ENCODE data around the gene IDNK. TPM values are rescaled to one million over a fixed set of nuclear protein-coding genes. Genes with fewer than 3 reads are reported as not detected.

Gene IDNK
- total RNA-seq, 1 experiment from 2014 or later = 0.50 TPM

- POLR2A ChIA-PET = interaction anchor here (0.6 kb wide), 1 partner anchor 279 kb away, joined by 6 read pairs; no protein-coding TSS in a partner anchor
- Mint-ChIP-seq H3K4me1 (peaks cover 13% of the 10 kb centered on the region), H3K4me3 (no peak overlapping the region), H3K27me3 (ENCODE audit: low read depth) (no peaks in the 10 kb centered on the region), H3K36me3 (no peaks in the 10 kb centered on the region), H3K27ac (no peak overlapping the region), H3K9me3 (no peaks in the 10 kb centered on the region)
- DNase-seq (ENCODE audit: low spot score) (no peak), ATAC-seq (no peak)
- CTCF ChIA-PET = interaction anchor here (1.8 to 2.1 kb wide), 2 partner anchors 12 to 17 kb away, joined by 8 to 13 read pairs; no protein-coding TSS in a partner anchor
- TF ChIP-seq NFATC4 (CRISPR knock-in tag; IDR thresholded peaks at IDR 0.05) (no peak), CREM (CRISPR knock-in tag; IDR thresholded peaks at IDR 0.05) (no peak), ZNF423 (CRISPR knock-in tag; IDR thresholded peaks at IDR 0.05) (no peak), PRRX2 (CRISPR knock-in tag; IDR thresholded peaks at IDR 0.05) (no peak), SMAD3 (CRISPR knock-in tag; IDR thresholded peaks at IDR 0.05; ENCODE audit: borderline replicate concordance) (no peak), TCF7 (CRISPR knock-in tag; IDR thresholded peaks at IDR 0.05; ENCODE audit: low read depth) (no peak), ATF1 (CRISPR knock-in tag; IDR thresholded peaks at IDR 0.05) (no peak), ZNF512 (CRISPR knock-in tag; IDR thresholded peaks at IDR 0.05; ENCODE audit: borderline replicate concordance) (no peak), AR (CRISPR knock-in tag; IDR thresholded peaks at IDR 0.05) (no peak), JUN (CRISPR knock-in tag; IDR thresholded peaks at IDR 0.05) (no peak), MAX (CRISPR knock-in tag; IDR thresholded peaks at IDR 0.05) (no peak), TP53 (CRISPR knock-in tag; IDR thresholded peaks at IDR 0.05) (no peak), HMGXB4 (CRISPR knock-in tag; IDR thresholded peaks at IDR 0.05) (no peak), CREB1 (CRISPR knock-in tag; IDR thresholded peaks at IDR 0.05) (no peak), ZNF232 (CRISPR knock-in tag; IDR thresholded peaks at IDR 0.05) (no peak), E2F5 (CRISPR knock-in tag; IDR thresholded peaks at IDR 0.05) (no peak)
Observed at GRCh38 chr9:83637389-83637788, 14.4 kb downstream of the IDNK start.

GRCh38 chr9:83639266-83639665 is 16.3 kb downstream of the IDNK start:
- ChIA-PET POLR2A (interaction anchor here (1.1 kb wide), 1 partner anchor 69 kb away, joined by 3 read pairs; no protein-coding TSS in a partner anchor), CTCF (interaction anchor here (1.1 kb wide), 1 partner anchor 10 kb away, joined by 4 read pairs; no protein-coding TSS in a partner anchor)
- Mint-ChIP-seq H3K4me1 (peaks cover 4% of the 10 kb centered on the region; the same call in 1 of the 2 replicates), H3K27me3 (ENCODE audit: low read depth) (no peaks in the 10 kb centered on the region), H3K9me3 (no peaks in the 10 kb centered on the region), H3K36me3 (no peaks in the 10 kb centered on the region), H3K4me3 (no peak overlapping the region), H3K27ac (no peak overlapping the region)
- DNase-seq (ENCODE audit: low spot score) (no peak), ATAC-seq (no peak)
- TF ChIP-seq ZNF232 (CRISPR knock-in tag; IDR thresholded peaks at IDR 0.05) (no peak), ZNF281 (CRISPR knock-in tag; IDR thresholded peaks at IDR 0.05) (no peak), ZBTB21 (CRISPR knock-in tag; IDR thresholded peaks at IDR 0.05; ENCODE audit: borderline replicate concordance) (no peak), ZNF396 (CRISPR knock-in tag; IDR thresholded peaks at IDR 0.05; ENCODE audit: borderline replicate concordance) (no peak), TEAD1 (CRISPR knock-in tag; IDR thresholded peaks at IDR 0.05) (no peak), E2F4 (CRISPR knock-in tag; IDR thresholded peaks at IDR 0.05; ENCODE audit: borderline replicate concordance, low read depth) (no peak), E2F1 (CRISPR knock-in tag; IDR thresholded peaks at IDR 0.05) (no peak)

All from WTC11 (cell line).